Bone marrow (tissue), 2 donors: ENCODE data around the gene WNK2.

ENCODE experiments used
- DNase-seq, 2 donors: peaks; one replicate each; lab custom pipeline; 2025; lab: John Stamatoyannopoulos, UW

Gene WNK2

GRCh38 chr9:93161786-93162562, 22.0 kb upstream of the WNK2 start:
- no peak for DNase-seq

DNA sequence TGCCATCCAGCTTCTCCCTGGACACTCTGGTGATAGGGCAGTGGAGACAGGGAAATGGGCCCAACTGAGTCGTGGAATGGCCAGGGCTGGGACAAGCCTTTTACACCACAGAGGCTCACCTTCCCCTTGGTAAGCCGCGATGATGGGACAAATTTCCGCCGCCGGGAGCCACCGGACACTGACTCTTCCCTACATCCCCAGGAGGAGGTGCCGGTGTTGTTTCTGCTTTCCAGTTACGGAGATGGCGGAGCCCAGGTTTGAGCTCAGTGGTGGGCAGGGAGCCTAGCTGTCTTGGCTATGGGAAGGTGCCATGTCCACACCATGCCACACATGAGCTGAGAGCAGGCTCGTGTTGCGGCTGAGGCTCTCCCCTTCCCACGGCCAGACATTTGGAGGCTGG, 19.9 kb upstream of the WNK2 start:
- no peak for DNase-seq

DNA sequence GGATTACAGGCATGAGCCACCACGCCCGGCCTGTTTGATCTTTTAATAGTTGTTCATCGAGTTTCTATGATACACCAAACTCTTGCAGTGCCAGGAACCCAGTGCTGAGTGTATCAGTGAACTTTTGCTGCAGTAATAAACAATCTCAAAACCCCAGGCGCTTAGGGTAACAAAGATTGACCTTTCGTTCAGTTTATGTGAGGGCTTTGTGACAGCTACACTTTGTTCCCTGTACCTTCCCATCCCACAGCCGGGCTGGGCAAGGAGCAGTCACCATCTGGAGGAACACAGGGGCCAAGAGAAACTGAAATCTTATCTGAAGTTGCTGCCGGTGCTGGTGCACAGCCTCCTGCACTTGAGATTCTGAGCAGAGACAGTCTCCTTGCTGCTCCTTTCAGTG, 17.2 kb upstream of the WNK2 start:
- no peak for DNase-seq

- no peak for DNase-seq
Measured at GRCh38 chr9:93167185-93167584, 16.8 kb upstream of the WNK2 start.

- DNase-seq = no peak
Measured at GRCh38 chr9:93167838-93168237, 16.1 kb upstream of the WNK2 start.

GRCh38 chr9:93168581-93168980, 15.4 kb upstream of the WNK2 start:
- DNase-seq = no peak

DNA sequence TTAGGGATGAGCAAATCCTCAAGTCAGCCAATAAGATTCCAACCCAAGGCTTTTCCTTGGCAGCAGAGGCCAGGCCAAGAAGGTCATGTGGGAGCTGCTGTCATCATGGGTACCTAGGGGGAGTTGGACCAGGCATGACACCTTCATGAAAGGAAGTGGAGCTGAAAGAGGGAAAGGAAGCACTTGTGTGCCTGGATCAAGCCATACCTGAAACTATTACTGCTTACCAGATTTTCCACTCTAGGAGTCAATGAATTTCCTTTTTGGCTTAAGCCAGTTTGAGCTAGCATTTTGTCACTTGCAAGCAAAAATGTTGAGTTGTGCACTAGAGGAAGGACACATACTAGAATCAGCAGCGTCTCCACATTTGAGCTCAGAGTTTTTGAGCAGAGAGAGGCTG, 14.5 kb upstream of the WNK2 start:
- DNase-seq = no peak

- DNase-seq = no peak
Measured at GRCh38 chr9:93170571-93170970, 13.4 kb upstream of the WNK2 start.

GRCh38 chr9:93171261-93171990, 12.5 kb upstream of the WNK2 start:
- no peak for DNase-seq

DNA sequence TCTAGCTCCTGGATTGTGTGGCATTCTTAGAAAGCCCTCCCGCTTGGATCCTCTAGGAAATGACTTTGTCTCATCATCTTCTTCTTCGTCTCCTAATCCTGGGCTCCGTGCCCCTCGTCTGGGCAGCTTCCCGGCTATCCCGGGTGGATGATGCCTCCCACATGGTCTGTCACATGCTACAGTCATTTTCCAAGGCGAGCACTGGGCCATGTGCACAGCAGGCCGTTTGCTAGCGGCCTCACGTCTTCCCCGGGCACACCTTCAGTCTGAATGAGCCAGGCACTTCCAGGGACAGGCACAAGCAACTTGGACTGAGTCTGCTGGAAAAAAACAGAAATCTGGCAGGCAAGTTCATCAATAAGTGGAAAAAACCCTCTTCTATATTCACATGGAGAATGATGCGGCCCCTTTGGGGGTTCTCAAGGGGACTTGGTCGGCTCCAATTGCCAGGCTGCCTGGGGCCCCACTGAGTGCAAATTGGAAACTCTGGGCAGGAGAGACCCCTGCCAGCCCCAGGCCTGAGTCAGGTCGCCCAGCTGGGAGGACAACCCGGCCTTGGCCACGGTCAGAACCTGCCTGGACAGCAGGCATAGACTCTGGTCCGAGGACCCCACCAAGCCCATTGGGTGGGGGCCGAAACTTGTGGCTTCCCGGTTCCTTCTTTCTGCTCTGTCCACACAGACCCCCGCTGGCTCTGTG, 11.1 kb upstream of the WNK2 start:
- DNase-seq = no peak

DNA sequence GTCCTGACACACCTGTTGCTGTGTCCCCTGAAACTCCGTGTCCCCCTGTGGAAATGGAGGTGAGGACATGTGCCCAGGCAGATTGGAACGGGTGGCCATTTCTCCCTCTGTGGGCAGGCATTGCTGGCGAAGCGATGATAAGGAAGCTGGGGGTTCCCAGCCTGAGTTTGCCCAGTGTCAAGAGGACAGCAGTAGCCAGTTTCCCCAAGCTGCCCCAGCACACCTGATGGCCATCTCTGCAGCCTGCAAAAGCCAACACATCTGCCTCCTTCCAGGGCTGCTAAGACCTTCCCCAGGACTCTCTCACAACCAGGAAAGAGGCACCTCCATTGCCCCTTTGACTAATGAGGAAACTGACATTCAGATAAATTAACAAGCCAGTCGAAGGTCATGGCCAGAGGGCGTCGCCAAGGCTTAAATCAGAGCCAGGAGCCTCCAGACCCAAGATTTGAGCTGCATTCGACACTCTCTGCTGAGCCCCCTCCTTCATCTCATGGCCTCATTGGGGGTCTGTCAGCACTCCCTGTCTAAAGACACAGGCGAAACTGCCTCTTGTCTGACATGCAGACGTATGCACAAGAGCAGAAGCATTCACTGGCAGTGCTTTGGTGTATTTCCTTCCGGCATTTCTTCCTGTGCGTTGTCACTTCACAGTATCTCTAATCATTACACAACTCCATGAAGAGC, 10.4 kb upstream of the WNK2 start:
- no peak for DNase-seq

DNA sequence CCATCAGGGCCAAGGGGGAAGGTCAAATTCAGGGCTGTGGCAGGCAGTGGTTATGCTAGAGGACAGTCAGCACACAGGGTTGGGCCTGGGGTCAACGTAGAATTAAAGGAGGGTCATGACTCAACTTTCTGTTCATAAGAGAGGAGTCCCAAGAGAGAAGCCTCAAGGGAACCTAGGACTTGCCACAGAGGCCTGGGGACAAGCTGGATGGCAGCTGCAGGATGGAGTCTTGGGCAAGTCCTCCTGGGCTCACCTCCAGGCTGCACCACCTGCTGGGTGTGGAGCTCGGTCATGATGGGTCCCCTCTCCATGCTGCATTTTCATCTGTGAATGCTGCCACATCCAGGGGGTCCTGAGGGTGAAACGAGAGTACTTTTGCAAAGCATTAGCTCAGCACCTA, 9.0 kb upstream of the WNK2 start:
- no peak for DNase-seq

GRCh38 chr9:93177676-93178075, 6.3 kb upstream of the WNK2 start:
- no peak for DNase-seq

GRCh38 chr9:93178851-93179786, 4.8 kb upstream of the WNK2 start:
- DNase-seq = no peak

DNA sequence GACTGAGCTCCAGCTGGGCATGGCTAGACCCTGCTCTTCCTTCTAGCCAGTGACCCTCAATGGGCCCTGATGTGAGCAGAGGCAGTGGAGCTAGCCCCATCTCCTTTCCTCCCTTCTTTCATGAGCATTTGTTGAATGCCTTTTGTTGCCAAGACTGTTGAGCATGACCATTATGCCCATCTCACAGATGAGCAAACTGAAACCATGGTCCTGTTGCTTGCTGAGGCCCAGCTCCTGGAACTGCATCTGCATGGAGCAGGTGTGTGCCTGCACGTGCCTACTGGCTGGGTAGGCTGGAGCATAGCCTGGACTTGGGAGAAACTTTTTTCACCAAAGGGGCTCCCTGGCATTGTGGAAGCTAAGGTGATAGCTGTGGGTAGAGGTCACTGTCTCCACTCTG, 3.0 kb upstream of the WNK2 start:
- DNase-seq = no peak

GRCh38 chr9:93181672-93182435, 2.1 kb upstream of the WNK2 start:
- DNase-seq = no peak

DNA sequence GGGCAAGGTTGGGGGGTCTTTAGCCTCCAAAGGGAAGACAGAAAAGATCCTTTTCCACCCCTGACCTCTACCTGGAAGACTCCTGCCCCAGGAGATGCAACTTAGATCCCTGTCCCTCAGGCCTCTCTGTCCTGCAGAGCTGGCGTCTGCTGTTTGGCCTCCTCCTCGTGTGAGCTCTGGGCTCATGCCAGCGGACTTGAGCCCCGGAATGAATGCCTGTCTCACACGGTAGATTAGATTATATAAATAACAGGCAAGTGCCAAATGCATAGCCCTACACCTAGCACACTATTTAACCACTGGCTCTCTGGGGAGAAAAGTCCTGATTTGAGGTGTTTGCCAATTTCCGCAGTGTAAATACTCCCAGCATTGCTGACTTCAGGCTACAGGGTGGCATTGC, 1.4 kb upstream of the WNK2 start:
- no peak for DNase-seq

GRCh38 chr9:93183131-93183662, 742 bp upstream of the WNK2 start:
- no peak for DNase-seq

DNA sequence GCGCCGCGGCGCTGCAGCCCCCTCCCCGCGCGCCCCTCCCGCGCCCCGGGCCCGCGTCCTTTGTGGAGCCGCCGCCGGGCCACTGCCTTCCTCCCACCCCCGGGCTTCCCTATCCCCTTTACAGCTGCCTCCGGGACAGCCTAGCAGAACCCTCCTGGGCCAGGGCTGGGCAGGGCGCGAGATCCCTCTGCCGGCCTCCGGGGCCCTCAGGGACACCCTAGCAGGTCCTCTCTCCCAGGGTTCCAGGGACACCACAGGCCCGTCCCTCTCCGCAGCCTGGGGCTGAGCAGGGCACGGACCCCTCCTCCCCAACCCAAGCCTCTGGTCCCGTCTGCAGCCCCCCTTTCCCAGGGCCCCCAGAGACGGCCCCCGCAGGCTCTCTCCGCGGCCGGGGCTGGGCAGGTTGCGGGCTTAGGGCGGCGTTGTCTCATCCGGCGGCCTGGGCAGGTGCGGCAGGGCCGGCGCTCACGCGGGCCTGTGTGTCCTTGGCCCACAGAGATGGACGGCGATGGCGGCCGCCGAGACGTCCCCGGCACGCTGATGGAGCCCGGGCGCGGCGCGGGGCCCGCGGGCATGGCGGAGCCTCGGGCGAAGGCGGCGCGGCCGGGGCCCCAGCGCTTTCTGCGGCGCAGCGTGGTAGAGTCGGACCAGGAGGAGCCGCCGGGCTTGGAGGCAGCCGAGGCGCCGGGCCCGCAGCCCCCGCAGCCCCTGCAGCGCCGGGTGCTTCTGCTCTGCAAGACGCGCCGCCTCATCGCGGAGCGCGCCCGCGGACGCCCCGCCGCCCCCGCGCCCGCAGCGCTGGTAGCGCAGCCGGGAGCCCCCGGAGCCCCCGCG, 710 bp downstream of the WNK2 start:
- no peak for DNase-seq
